ENCODE data around the gene SLC12A8. TPM values are rescaled to one million over a fixed set of nuclear protein-coding genes. Genes with fewer than 3 reads are reported as not detected.
A peak's percentile ranks its signal among the peaks of the same experiment; 100 is the strongest.

The SLC12A8 gene
- total RNA-seq, 1 experiment from 2014 or later, result 4.8 TPM

DNA sequence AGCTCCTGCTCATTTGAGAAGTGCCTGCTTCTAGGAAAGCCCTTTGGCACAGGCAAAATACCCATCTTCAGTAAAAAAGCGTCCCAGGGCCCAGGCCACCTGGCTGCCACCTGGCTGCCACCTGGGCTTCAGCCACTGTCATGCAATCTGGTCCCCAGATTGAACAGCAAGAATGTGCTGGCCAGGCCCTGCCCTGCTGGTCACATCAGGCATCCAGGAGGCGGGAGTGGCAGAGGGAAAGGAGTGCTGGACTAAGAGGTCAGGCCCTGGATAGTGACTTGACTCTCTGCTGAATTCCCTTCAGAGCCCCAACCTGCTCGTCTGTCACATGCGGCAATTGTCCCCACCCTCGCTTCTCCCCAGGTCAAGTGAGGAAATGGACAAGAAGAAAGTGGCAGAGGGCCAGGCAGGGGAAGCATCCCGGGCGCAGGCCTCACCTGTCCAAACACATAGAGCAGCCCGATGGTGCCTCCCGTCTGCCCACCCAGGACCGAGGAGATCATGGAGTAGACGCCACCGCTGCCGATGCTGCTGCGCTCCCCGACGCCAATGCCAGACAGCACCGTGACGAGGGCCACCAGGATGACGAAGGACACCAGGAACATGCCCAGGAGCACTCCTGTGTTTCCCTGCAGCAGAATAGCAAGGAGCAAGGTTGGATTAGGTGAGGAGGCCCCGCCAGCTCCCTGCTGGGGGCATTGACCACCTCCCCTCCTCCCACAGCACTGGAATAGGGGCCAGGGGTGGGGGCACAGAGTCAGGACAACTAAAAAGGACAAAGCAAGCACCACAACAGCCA lies 25.5 kb downstream of the SLC12A8 start:
- DNase-seq (ENCODE audit: low read depth), result no peak

DNA sequence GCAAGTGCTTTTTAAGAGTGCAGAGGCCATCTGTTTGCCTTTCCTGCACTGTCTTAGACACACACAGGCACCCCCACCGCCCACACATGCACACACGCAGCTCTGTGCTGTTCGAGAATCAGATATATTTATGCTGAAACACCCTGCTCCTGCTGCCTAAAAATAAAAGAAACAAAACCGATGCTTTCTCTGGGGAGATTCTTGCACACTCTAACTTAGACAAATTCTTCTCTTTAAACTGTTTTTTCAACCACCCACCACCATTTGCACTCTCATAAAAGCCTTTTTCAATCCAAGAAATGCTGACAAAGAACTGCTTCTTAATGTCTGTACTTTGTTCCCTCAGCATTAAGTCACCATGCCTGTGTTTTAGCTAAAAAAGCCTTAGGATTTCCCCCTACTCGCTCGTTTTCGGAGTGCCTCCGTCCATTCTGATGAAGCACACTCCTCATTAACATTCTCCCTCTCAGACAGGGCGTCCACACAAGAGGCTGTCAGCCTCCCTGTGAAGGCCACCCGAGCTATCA lies 26.2 kb downstream of the SLC12A8 start:
- DNase-seq (ENCODE audit: low read depth), result no peak

DNA sequence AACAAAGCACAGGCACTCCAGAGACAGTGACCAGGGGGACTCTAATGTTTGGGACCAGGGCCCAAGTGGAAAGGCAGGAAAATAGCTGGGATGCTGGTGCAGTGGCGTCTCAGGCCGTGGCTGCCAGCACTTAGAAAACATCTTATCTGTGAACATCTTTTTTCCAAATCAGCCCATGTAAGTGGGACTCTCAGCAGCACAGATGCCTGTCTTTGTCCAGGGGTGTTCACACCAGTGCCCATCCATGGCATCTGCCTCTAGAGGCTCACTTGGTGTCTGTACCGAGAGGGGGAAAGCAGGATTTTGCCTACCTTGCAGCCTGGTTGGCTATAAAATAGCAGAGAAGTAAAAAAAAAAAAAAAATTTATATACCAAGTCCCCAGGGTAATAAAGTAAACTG lies 26.7 kb downstream of the SLC12A8 start:
- DNase-seq (ENCODE audit: low read depth), result no peak

GRCh38 chr3:125179884-125180240 lies 32.7 kb downstream of the SLC12A8 start:
- DNase-seq (ENCODE audit: low read depth), result no peak

DNA sequence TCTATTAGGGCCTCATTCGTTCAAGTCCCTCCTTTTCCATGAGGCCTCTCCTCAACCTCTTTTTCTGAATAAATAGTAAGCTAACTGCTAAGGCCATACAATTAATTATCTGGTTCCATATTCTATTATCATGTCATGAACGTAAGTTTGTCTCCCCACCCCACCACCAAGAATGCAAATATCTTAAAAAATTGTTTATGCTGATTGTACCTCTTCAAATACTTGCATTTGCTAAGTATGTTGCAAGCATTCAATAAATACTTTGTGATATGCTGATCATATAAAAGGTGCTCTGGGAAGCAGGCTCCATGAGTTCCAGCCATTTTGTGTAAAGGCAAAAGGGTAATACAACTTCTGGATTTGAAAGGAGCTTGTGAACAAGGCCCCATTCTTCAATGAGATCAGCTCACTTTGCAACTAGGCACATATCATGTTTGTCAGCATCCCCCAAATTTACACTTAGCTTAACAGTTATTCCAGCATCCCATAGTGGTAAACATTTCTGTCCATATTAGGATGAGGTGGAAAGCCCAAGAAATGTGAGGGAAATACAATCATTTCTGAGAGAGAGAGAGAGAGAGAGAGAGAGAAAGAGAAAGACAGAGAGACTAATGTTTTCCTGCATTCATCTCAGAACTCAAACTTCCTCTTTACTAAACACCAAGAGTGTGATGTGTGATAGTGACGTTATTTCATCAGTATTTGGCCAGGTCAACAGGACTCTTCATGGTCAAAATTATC lies 33.2 kb downstream of the SLC12A8 start:
- no peak for DNase-seq (ENCODE audit: low read depth)

- DNase-seq (ENCODE audit: low read depth), result no peak
Measured at GRCh38 chr3:125177746-125178145, 34.8 kb downstream of the SLC12A8 start.

DNA sequence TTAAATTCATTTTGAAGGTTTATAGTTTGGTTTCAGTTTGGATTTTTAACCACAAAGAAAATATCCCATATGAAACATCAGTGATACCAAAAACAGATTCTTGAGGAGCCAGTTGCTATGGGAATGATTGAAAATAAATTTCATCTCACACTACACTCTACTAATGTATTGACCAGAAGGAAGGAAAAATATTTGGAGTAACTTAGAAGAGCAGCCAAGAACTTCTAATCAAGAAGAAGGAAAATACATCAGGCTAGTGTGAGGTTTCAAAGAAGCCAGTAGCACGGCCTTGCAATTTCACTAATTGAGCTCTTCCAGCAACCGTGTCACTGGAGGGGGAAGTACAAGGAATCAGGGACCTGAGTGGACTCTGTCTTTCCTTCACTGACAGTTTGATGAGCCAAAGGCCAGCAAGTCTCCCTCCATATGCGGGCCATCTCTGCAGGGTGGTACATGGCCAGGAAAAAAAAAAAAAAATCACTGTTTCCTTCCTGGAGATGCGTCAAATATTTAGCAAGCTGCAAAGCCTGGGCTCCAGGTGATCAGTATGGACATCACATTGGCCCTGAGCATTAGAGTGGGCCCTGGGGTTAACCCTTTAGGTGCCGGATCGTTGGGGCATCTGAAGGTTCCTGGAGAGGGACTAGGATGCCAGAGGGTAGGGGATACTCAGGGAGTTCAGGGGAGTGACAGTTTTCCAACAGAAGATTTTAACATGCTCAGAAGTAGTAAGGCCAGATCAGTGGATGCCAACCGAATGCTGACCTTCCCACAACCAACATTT lies 37.1 kb downstream of the SLC12A8 start:
- no peak for DNase-seq (ENCODE audit: low read depth)

GRCh38 chr3:125172346-125172745 lies 40.2 kb downstream of the SLC12A8 start:
- DNase-seq (ENCODE audit: low read depth), result no peak

DNA sequence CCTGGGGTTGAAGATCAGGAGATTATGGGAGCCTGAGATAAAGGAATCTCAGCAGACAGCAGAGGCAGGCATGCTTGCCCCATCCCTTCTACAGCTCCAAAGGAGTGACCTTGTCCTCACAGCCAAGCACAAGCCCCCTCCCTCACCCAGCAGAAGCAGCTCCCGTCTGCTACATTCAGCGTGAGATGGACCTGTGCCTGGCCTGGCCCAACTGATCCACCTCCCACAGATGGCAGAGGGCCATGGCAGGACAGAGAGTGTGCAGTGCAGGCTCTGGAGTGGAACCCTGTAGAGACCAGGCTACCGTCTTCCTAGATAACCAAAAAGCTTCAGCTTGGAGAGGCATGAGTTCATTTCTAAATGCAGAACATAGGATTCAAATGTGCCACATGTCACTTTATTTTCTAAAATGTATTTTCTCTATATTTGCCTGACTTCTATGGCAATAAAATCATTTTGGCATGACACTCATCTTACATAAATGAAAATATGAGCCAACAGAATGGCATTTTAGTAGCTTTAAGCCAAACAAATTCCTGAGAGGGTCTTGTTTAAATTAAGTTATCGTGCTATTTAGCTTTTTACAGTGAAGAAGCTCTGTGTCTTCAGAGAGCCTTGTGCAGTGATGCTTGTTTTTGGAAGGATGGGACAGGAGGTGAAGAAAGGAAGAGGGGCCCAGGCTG lies 43.7 kb downstream of the SLC12A8 start:
- DNase-seq (ENCODE audit: low read depth), result no peak

GRCh38 chr3:125166599-125167136 lies 45.9 kb downstream of the SLC12A8 start:
- DNase-seq (ENCODE audit: low read depth), result no peak

GRCh38 chr3:125165948-125166553 lies 46.5 kb downstream of the SLC12A8 start:
- DNase-seq (ENCODE audit: low read depth), result no peak

- DNase-seq (ENCODE audit: low read depth), result peak; percentile 66
Measured at GRCh38 chr3:125165189-125165947, 47.2 kb downstream of the SLC12A8 start.

DNA sequence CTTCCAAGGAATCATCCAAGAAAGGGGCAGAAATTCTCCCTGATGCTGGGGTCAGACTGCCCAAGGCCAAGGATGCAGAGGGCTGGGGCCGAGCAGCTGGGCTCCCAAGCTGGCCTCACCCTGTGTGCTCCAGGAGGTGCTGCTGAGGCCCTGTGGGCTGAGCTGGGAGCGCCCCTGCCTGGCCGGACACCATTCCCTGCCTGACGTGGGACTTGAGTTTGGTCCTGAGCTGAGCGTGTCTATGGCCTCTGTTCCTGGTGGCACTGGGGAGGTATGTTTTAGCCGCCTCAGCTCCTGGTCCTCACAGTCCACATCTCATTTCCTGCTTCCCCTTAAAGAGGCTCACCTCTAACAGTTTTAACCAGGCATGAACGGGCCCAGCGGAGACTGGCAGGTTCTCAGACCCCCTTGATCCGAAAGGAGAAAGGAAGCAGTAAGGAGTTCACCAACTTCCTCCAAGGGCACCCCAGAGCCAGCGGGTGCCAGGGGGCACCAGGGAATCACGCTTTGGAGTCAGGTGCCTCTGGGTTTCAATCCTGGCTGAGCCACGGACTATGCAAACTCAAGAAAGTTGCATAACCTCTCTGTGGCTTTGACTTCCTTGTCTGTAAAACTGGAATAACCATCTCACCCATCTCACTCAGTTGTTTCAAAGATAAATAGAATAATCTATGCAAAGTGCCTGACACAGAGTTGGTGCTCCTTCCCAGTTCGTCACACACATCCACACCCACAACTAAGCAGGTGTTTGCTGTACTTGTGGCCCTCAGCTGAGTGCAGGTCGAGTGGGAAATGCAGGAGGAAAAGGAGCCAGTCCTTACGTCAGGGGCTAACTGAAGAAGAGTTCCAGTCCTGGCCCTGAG lies 48.6 kb downstream of the SLC12A8 start:
- peak; percentile 54 for DNase-seq (ENCODE audit: low read depth)

DNA sequence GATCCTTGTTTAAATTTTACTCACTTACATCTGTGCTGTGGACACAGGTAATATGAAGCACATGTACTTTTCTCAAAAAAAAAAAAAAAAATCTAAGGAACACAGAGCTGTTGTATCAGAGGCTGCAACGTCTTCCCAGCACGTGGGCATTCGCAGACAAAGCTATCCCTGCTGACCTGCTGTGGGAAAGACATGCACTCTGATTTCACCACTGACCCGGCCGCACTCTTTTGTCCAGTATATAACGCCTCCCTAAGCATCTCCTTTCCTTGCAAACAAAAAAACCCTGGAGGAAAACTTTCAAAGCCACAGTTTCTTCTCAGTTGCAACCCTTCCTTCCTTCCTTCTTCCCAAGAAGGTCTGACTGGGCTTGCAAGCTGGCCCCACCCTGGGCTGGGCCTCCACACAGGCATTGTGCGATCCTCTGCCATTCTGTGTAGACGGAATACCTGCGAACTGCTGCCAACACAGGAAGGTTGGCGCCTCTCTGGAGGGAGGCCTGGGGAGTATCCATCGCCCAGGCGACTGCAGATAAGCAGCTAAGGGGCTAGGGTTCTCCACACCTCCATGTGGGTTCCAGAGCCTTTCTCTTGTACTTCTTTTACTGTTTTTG lies 50.8 kb downstream of the SLC12A8 start:
- no peak for DNase-seq (ENCODE audit: low read depth)

GRCh38 chr3:125160606-125161371 lies 51.8 kb downstream of the SLC12A8 start:
- no peak for DNase-seq (ENCODE audit: low read depth)

DNA sequence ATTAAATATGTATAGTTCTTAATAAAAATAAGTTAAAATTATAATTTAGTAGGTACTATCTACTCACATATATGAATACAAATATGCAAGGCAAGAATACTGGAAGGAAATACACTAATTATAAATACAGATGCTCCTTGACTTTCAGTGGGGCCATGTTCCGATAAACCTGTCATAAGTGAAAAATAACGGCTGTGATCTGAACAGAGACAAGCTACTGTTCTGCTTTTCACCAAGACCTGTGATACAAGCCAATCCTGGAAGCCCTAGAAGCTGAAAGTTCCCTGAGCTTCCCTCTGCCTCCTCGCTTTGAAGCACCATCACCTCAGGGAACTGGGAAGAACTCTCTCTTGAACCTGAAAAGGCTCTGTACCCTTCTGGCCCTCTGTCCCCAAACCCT lies 55.4 kb downstream of the SLC12A8 start:
- no peak for DNase-seq (ENCODE audit: low read depth)

DNA sequence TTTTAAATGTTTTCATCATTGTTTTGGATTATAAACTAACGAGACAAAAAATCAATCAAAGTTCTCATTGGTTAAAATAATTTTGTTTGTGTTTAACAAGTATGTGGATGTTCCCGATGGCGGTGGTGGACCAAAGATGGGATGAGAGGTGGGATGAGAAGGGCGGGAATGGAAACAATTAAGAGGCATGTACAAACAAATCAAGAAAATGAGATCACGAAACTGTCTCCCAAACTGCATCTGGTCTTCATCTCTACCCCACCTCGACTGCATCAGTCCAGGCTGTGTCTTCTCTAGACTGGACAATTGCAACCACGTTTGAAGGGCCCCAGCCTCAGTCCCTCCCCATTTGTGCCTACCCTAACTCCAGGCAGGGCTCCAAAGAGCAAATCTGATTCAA lies 56.1 kb downstream of the SLC12A8 start:
- DNase-seq (ENCODE audit: low read depth), result no peak
